NCI-H2107 (cell line): ENCODE results near the gene PLCB4.
"Not testable (repeated sequence)": the region's sequence is repeated elsewhere in the genome, so short reads cannot be mapped to it uniquely, and the experiment has no call there.

ENCODE experiments used
- DNase-seq: peaks from one replicate; lab custom pipeline; 2025; lab: John Stamatoyannopoulos, UW

PLCB4 gene

GRCh38 chr20:9142809-9143208, 73.9 kb downstream of the PLCB4 start:
- no peak for DNase-seq

DNA sequence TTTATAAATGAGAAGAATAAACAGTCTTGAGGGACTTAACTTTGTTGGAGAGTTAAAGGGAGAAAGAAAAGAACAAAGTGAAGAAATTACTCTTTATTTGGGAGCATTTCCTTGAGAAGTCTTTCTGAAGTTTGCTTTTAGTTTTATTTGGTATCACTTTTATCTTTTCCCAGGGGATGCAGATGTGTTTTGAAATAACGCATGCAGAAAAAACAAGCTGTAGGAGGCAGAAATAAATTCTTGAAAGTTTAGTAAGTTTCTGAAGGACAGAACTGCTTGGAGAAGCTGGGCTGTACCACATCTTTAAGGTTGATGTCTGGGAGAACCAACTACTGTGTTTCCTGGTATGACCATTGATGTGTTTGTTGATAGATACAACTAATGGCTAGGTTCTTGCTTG, 75.0 kb downstream of the PLCB4 start:
- DNase-seq: no peak

DNA sequence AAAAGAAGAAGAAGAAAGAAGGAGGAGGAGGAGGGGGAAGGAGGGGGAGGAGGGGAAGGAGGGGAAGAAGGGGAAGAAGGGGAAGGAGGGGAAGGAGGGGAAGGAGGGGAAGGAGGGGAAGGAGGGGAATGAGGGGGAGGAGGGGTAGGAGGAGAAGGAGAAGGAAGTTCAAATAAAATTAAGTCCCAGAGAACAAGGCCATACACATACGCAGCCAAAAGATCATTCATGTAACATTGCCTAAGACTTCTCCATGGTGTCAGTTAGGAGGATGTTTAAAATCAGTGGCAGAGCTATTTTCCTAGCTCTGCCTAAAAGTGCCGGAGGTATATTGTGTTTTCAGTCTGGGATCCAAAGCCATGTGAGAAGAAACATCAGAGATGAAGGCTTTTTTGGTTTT, 75.8 kb downstream of the PLCB4 start:
- DNase-seq: no peak

DNA sequence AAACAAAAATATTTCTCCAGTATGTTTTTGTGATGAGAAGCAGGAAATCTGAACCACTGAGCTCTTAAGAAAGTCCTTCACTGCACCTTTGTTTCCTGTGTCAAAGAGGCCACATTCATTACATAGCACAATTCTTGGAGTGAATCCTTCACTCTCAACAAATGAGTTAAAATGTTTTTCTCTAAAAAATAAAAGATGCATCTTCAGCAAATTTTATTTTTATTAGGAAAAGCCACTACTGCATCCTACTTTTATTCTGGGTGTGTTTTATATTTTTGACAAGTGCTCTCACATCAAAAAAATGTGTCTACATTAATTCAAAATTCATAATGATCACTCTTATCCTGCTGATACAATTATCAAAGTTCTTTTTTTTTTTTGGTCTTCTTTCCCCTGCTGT, 76.3 kb downstream of the PLCB4 start:
- DNase-seq: no peak

DNA sequence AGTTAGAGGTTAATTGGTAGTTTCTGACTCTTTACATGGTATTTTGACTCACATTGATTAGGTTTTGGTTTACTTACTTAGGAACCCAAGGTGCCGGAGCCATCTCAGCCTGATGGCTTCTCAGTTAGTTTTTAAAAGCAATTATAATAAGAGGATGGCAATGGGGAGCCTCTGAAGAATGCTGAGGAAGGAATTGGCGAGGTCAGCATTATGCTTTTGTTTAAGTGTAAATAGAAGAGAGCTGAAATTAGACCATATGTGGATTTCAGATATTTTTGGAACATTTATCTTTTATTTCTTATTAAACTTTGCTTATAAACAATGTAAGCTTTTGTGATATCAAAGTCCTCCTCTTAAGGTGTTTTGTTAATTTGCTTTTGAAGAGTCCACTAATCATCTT, 77.8 kb downstream of the PLCB4 start:
- DNase-seq: no peak

- DNase-seq: no peak
These were observed 78.7 kb downstream of the PLCB4 start for GRCh38 chr20:9147547-9148024.

DNA sequence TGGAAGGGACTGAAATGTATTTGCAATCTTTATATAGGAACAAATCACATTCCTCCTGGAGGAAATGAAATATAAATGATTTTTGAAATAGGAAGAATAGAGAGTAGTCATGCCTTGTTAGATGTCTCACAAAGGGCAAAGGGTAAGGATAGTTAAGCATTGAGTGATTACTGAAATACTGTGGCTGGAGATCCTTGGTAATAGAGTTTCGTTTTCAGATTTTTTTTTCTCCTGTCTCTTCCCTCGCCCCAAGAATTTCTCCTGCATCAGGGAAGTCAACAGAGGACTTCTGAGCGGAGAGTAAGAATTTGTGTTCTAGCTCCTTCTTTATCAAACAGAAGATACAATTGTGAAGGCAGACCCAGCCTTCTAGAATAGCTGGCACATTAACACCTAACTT, 79.4 kb downstream of the PLCB4 start:
- DNase-seq: no peak

GRCh38 chr20:9149087-9149486, 80.2 kb downstream of the PLCB4 start:
- DNase-seq: no peak

GRCh38 chr20:9149796-9150195, 80.9 kb downstream of the PLCB4 start:
- DNase-seq: no peak

- no peak for DNase-seq
These were observed 81.8 kb downstream of the PLCB4 start for GRCh38 chr20:9150679-9151078.

DNA sequence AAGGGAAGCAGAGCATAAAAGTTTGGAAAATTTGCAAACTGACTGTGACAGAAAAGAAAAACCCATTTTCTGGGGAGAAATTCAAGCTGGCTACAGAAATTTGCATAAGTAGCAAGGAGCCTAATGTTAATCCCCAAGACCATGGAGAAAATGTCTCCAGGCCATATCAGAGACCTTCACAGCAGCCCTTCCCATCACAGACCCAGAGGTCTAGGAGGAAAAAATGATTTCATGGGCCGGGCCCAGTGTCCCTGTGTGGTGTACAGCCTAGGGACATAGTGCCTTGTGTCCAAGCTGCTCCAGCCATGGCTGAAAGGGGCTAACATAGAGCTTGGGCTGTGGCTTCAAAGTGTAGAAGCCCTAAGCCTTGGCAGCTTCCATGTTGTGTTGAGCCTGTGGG, 83.3 kb downstream of the PLCB4 start:
- not testable (repeated sequence) for DNase-seq

DNA sequence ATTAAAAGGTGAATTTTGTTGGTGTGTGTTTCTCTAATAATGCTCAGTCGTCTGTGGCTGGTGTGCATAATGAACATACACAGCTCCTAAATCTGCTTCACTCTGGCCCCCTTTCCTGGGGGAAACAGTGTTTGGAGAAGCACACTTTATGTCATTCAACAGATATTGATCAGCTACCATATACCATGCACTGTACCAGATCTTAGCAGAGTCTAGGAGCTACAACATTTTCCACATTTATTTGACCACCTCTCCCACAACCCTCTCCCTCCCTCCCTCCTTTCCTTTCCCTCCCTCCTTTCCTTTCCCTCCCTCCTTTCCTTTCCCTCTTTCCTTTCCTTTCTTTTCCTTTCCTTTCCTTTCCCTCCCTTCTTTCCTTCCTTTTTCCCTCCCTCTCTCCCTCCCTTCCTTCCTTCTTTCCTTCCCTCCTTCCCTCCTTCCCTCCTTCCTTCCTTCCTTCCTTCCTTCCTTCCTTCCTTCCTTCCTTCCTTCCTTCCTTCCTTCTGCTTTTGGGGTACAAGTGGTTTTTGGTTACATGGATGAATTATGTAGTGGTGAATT, 85.7 kb downstream of the PLCB4 start:
- DNase-seq: no peak

DNA sequence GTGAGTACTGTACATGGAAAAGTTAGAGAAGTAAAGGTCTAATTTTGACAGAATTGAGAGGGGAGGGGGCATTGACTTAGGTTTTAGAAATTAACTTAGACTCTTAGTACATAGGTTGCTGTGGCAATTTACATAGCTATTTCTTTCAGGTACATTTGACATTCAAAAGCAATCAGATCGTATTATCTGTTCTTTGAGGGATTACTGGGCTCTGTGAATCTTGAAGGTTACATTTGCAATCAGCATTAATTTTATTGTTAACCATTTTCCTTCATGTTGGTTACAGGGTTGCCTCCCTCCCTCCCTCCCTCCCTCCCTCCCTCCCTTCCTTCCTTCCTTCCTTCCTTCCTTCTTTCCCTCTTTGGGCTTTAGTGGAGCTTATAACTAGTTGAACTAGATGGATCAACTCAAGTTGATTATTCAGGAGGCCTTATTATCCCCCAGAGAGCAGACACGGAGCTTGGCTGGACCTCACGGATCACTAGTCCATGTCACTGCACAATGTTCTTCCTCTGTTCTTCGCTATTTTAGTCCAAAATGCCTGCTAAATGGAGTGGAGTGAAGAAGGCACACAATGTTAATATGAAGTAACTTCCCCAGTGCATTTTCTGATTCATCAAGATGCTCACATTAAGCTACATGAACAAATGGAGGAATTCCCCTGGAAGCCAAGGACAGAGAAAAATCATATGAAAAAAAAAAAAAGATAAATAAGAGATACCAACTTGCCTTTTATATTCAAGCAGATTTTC, 87.8 kb downstream of the PLCB4 start:
- no peak for DNase-seq

GRCh38 chr20:9160331-9160730, 91.4 kb downstream of the PLCB4 start:
- DNase-seq: no peak

- no peak for DNase-seq
These were observed 91.9 kb downstream of the PLCB4 start for GRCh38 chr20:9160757-9161156.

DNA sequence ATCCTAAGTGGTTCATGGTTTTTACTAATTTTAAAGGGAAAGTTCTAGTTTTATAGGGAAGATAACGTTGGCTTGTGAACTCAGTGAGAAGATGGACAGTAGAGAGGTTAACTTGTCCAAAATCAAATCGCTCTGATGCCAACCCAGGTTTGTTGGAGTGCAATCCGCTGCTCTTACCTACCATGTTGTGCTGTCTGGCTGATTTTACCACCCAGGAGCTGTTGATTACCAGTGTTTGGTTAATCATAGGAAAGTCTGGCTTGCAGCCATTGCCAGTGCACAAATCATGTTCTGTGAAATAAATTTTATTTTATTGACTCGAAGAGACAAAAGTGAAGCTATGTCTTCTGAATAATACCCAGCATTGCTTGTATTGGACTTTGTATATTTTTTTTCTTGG, 92.4 kb downstream of the PLCB4 start:
- no peak for DNase-seq

DNA sequence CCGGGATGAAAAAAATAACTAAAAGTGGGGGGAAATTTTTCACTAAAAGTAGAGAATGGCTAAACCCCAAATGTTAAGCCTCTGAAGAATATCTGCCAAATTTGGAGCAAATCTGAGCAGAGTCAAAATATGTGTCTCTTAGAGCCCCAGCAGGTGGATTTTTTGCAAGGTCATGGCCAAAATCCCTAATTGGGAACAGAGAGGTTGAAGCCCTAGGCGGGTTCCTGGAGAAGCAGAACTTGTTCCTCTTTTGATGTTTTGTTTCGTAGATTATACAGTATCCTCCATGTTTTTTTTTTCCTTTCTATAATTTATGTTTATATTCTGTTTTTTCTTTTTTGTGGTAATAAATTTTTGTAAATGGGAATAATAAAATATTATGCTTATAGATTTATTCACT, 94.4 kb downstream of the PLCB4 start:
- no peak for DNase-seq

- DNase-seq: no peak
These were observed 95.1 kb downstream of the PLCB4 start for GRCh38 chr20:9163995-9164394.

DNA sequence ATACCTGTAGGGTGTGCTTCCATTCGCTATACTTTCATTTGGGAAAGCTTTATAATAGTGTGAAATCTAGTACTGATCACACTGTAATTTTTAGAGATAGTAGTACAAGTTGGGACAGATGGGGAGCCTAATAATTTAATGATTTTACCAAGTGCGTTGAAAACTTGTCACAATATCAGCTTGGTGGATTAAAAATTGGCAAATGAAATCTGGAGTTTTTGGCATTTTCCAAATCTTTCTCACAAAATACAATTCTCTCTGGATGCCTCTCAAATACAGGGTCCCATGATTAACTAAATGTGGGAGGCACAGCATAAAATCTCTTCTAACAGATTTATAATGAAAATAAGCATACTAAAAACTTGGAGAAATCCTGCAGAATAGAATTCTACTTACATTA, 96.4 kb downstream of the PLCB4 start:
- DNase-seq: no peak

GRCh38 chr20:9166153-9166780, 97.4 kb downstream of the PLCB4 start:
- DNase-seq: no peak

- no peak for DNase-seq
These were observed 100.5 kb downstream of the PLCB4 start for GRCh38 chr20:9169409-9169808.

- no peak for DNase-seq
These were observed 104.0 kb downstream of the PLCB4 start for GRCh38 chr20:9172851-9173250.

DNA sequence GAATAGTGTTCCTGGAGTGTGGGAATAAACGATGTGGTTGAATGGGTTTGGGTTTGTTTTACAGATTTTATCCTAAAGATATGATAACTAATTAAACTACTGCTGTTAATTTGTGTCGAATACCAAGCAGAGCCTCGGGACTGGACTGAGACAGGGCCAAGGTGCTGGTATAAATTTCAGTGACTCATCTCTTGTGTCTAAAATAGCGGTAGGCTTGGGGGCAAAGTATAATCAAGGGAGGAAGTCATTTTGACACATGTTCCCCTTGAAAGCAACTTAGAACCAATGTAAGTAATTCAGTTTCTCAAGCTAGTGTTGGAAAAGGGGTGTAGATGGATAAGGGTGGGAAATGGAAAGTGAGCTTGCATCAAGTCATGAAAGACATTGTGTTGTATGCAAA, 108.4 kb downstream of the PLCB4 start:
- no peak for DNase-seq
